GM21367 (cell line): ENCODE results near the gene SLC6A16.
"Not testable (repeated sequence)": the region's sequence is repeated elsewhere in the genome, so short reads cannot be mapped to it uniquely, and the experiment has no call there.

Source experiments
- ATAC-seq: cut with Tn5 transposase; IDR thresholded peaks from one replicate; pipeline ENCODE4 v1.9.1; 2021; ENCODE audit not compliant: unreplicated experiment

Gene SLC6A16

DNA sequence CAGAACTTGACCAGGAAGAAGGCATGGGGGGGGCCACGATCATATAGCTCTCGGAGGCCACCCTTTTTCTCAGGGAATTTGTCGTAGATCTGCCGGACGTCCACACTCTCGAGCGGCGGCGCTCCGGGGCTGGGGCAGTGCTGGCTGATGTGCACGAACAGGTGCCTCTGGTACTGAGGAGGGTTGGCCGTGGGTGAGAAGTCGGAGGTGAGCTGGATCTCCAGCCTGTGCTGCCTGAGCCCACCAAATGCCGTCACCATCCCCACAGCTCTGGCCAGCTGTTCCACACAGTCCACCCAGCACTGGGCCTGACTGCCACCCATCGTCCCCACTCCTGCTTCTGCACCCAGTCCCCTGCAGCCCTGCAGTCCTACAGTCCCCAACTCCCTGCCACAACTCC is 22.2 kb upstream of the SLC6A16 start:
- no peak for ATAC-seq

GRCh38 chr19:49344505-49345423 is 19.8 kb upstream of the SLC6A16 start:
- no peak for ATAC-seq

DNA sequence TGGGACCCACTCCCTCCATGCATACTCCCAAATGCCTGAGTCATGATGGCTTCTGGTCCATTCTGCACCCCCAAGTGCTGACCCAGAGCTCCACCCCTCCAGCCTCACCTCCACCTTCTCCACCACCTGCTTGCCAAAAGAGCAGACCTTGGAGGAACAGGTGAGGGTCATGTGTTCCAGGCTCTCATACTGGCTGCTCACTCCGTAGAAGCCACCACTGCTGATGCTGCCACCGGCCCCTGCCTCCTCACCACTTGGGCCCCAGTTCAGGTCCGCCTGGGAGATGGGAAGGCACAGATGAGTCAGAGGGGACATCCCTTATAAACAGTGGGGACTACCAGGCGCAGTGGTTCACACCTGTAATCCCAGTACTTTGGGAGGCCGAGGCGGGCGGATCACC is 18.1 kb upstream of the SLC6A16 start:
- no peak for ATAC-seq

- no peak for ATAC-seq
Observed at GRCh38 chr19:49342291-49342721, 17.3 kb upstream of the SLC6A16 start.

DNA sequence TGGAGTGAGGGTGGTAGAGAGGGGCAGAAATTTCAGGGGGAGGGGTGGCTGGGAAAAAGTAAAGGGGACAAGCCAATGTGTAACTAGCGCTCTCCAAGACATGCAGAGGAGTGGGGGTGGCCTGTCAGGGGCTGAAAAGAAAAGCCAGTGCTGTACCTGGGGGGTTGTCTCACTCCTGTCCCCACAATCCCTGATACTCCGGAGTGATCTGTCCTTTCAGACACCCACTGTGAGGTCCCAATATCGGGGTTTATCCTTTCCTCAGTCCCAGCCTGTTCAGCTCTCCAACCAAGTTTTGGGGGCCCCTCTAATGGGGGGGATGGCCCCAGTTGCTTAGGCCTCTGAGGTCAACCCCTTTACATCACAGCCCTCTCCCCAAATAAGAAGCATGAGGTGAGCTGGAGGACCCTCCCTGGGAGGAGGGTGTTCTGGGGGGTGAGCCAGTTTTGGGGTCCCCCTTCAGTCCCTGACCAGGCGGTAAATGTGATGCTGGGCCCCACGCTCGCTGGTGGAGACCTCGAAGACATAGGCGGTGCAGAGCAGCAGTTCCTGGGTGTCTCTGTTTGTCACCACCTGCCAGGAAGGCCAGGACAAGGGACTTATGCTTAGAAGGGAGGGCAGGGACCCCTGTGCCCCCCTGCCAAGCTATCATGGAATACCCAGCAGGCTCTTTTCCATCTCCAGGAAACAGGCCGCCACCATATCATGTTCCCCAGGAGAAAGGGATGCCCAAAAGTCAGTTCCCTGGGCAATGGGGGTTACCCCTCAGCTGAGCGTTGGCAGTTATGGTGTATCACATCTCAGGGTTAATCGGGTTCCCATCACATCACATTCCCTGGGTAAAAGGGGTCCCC is 16.1 kb upstream of the SLC6A16 start:
- no peak for ATAC-seq

DNA sequence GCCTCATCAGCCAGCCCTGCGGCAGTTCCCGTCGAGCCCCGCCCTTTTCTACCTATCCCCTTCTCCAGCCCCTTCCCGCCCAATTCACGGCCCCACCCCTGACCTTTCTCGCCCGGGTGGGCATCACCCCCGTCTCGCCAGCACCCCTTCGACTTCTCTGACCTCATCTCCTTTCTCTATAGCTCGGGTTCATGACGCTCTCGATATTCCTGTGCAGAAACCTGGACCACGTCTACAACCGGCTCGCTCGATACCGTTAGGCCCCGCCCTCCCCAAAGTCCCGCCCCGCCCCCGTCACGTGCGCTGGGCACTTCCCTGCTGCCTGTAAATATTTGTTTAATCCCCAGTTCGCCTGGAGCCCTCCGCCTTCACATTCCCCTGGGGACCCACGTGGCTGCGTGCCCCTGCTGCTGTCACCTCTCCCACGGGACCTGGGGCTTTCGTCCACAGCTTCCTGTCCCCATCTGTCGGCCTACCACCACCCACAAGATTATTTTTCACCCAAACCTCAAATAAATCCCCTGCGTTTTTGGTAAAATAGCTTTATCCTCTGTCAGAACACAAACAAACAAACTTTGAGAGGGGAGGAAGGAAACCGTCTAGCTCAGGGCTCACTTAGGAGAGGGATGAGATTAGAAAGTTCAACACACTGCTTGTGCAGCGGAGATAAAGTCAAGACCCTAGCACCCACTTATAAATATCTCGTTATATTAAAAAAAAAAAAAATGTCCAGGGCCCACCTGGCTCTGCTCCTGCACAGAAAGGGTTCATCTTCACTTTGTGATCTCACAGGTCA is 15.3 kb upstream of the SLC6A16 start:
- no peak for ATAC-seq

GRCh38 chr19:49339301-49340068 is 14.5 kb upstream of the SLC6A16 start:
- no peak for ATAC-seq

- no peak for ATAC-seq
Observed at GRCh38 chr19:49338691-49339300, 13.8 kb upstream of the SLC6A16 start.

- ATAC-seq: no peak
Observed at GRCh38 chr19:49338023-49338677, 13.2 kb upstream of the SLC6A16 start.

GRCh38 chr19:49337267-49338022 is 12.5 kb upstream of the SLC6A16 start:
- no peak for ATAC-seq

DNA sequence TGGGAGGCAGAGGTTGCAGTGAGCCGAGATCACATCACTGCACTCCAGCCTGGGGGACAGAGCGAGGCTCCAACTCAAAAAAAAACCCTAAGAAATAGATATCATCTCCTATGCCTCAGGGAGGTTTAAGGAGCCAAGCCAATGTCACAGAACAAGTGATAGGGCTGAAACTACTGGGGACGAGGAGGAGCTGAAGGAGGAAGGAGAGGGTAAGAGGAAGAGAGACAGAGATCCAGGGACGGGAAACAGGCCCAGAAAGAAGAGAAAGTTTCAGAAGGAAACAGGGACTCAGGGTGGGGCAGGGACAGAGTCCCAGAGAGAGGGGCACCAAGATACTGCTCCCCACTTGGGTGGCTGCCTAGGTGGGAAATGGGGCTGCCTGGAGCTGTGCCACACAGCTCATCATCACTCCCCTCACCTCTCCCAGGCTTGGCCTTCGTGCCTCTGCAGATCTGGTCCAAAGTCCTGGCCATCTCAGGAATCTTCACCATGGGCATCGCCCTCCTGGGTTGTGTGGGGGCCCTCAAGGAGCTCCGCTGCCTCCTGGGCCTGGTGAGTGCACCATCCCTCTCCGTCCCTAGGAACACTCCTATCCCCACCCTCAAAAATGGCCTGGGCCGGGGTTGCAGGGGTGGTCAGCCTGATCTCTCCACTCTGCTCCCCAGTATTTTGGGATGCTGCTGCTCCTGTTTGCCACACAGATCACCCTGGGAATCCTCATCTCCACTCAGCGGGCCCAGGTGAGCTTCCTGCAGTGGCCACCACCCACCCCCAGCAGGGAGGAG is 11.7 kb upstream of the SLC6A16 start:
- no peak for ATAC-seq

DNA sequence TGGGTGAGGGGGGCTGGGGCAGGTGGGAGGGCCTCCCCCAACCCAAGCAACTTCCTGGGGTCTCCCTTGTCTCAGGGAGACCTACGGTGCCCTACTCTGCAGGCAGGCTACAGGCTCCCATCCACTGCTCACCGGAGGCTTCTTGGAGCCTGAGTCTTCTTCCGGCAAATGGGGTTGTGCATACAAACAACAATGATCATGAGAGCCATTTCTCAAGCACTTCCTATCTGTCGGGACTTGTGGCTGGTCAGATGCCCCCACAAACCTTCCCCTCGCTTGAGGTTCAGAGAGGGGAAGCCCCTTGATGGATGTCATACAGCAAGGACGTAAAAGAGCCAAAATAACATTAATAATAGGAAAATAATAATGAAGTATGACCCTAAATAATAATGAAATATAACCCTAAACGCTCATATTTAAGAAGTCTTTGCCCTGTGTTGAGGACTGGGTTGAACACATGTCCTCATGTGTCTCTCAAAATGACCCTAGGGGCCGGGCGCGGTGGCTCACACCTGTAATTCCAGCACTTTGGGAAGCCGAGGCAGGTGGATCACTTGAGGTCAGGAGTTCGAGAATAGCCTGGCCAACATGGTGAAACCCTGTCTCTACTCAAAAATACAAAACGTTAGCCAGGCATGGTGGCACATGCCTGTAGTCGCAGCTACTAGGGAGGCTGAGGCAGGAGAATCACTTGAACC is 10.9 kb upstream of the SLC6A16 start:
- no peak for ATAC-seq

- no peak for ATAC-seq
Observed at GRCh38 chr19:49335071-49335783, 10.2 kb upstream of the SLC6A16 start, which contains the start of gene CD37. Gene CD37 (plus strand): TSS chr19:49335406. CDS start chr19:49335541, 135 bp downstream.

DNA sequence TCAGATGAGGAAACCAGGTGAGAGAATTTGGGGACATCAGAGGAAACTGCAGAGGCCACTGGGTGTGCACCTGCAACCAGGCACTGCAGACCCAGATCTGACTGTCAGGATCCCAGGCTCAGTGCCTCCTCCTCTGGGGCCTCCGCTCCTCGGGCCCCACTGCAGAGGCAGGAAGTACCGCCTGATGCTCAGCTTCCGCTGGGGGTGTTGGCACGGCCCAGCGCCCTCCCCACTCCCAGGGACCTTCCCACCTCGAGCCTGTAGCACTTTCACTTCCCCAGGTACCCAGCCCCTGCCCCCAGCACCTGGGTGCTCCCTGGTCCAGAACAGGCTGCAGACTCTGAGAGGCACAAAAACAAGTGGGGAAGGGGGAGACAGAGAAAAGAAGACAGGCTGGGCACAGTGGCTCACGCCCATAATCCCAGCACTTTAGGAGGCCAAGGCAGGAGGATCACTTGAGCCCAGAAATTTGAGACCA is 8.9 kb upstream of the SLC6A16 start:
- ATAC-seq: peak; percentile 45

DNA sequence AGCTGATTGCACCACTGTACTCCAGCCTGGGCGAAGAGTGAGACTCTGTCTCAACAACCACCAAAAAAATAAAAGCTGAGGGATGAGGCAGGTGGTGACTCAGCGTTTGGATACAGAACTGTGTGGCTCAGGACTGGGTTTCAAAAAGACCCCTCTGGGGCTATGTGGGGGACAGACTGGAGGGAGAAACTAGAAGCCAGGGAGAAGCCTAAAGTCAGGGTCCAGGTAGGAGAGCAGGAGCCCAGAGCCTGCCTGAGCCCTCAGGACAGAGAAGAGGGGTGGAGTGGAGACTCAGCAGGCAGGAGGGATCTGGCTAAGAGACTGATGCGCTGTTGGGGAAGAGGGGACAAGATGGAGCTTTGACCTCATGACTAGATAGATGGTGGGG is 8.4 kb upstream of the SLC6A16 start:
- no peak for ATAC-seq

DNA sequence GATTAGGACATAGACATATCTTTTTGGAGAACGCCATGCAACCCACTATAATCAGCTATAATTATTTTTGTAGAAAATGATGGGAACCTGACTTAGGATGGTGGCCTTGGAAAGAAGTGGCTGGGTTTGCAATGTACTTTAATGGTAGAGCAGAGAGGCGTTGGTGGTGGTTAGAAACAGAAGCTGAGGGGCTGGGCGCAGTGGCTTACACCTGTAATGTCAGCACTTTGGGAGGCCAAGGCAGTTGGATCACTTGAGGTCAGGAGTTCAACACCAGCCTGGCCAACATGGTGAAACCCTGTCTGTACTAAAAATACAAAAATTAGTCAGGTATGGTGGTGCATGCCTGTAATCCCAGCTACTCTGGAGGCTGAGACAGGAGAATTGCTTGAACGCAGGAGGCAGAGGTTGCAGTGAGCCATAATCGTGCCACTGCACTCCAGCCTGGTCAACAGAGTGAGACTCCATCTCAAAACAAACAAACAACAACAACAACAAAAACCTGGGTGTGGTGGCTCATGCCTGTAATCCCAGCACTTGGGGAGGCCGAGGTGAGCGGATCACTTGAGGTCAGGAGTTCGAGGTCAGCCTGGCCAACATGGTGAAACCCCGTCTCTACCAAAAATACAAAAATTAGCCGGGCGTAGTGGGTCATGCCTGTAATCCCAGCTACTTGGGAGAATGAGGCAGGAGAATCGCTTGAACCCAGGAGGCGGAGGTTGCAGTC is 7.9 kb upstream of the SLC6A16 start:
- ATAC-seq: not testable (repeated sequence)
